ENCODE measurements around the gene TMEM235. TPM values are rescaled to one million over a fixed set of nuclear protein-coding genes. Genes with fewer than 3 reads are reported as not detected.

Gene TMEM235
- total and polyA plus RNA-seq, 9 of the 15 experiments (the other 6 are each of a cell fraction or from before 2014, with no cell fraction given) = not detected

GRCh38 chr17:78231991-78232858 lies 794 bp downstream of the TMEM235 start:
- no peaks in the 10 kb centered on the region for H4K20me1 ChIP-seq (replicated peaks; ENCODE audit: control insufficient read depth, insufficient read depth, low read length)
- no peak for FAIRE-seq

More at GRCh38 chr17:78231991-78232858, 794 bp downstream of the TMEM235 start:
- TF ChIP-seq ZMIZ1 (IDR thresholded peaks at IDR 0.05; ENCODE audit: low read depth in 2 of 2, low read length in 2 of 2) = no peak
- TF ChIP-seq ZBTB33 (CRISPR knock-in tag; IDR thresholded peaks at IDR 0.05) = peak; percentile 96
- ChIA-PET POLR2A (interaction anchor here (0.6 to 1.6 kb wide), 2 partner anchors 11 to 13 kb away, joined by 3 read pairs; no protein-coding TSS in a partner anchor), CTCF (ENCODE audit: low intra/inter-chr PET ratio) (no interaction called here)
- Histone ChIP-seq H3K27ac (ENCODE audit: extremely low read depth, low read depth, low read length) (no peak overlapping the region), H3K9ac (ENCODE audit: insufficient read depth in 1 of 2, low read depth in 2 of 2, low read length in 2 of 2) (0 out of 4 replicates have a peak overlapping the region, but pooled peaks of 1 of the 2 experiments have one; percentile 5), H3K4me3 (no peak overlapping the region), H3K27me3 (ENCODE audit: control insufficient read depth in 2 of 2, insufficient read depth in 2 of 2, low read length in 2 of 2) (no peaks in the 10 kb centered on the region), H3K4me2 (ENCODE audit: insufficient read depth, low read length) (no peak overlapping the region), H3K9me1 (ENCODE audit: control insufficient read depth, insufficient read depth, low read length) (no peaks in the 10 kb centered on the region), H3K36me3 (ENCODE audit: control insufficient read depth, insufficient read depth, low read length) (no peaks in the 10 kb centered on the region), H2AFZ (ENCODE audit: low read depth, low read length) (no peak overlapping the region), H3K79me2 (ENCODE audit: control insufficient read depth, insufficient read depth, low read length) (no peaks in the 10 kb centered on the region), H3K9me3 (replicated peaks; ENCODE audit: control insufficient read depth, insufficient read depth, low read depth, low read length) (no peaks in the 10 kb centered on the region), H3K4me1 (replicated peaks in 1 of 2; ENCODE audit: control insufficient read depth in 2 of 2, insufficient read depth in 2 of 2, low read length in 2 of 2) (peaks cover 0 to 47% of the 10 kb centered on the region in 2 experiments; a peak in 3 of 5 replicates)
- in situ Hi-C loops (cut with MboI) = no loop called here
- ATAC-seq = no peak
- 61% methylated on average over 19 of the region's 55 CpGs for WGBS (ENCODE audit: insufficient coverage, low coverage, missing lambda C conversion rate)
- BruUV-seq (replicated peaks) = no TSS peak
- intact Hi-C loops (cut with micrococcal nuclease) = no loop called here
- peak in 1 of 4 experiments; percentile 39 for DNase-seq (ENCODE audit: extremely low read depth in 1 of 4, low spot score in 3 of 4)
